Prostate gland (tissue), 2 donors: ENCODE data around the gene TNNI3K. TPM values are rescaled to one million over a fixed set of nuclear protein-coding genes. Genes with fewer than 3 reads are reported as not detected.

Source experiments
- DNase-seq: peaks from one replicate; pipeline ENCODE4 v3.0.0-alpha.2; 2019; ENCODE audit warnings: low spot score
- H3K27ac ChIP-seq, 2 donors: fragments of 200-600 bp; sonication (generic); 2 replicates each; pipeline ENCODE4 v1.5.1; 2017 to 2019
- H3K27me3 ChIP-seq: fragments of 200-600 bp; sonication (generic); replicated peaks from 2 replicates; pipeline ENCODE4 v1.5.1; 2019; ENCODE audit not compliant: insufficient read depth
- H3K36me3 ChIP-seq, 2 donors: fragments of 200-600 bp; sonication (generic); 1 replicate in 1 of 2; 2 replicates in 1 of 2; pipeline versions ENCODE4 v1.5.1 to v1.8.1; 2017 to 2019
- H3K4me1 ChIP-seq: fragments of 200-600 bp; sonication (generic); replicated peaks from 2 replicates; pipeline ENCODE4 v1.5.1; 2019
- H3K4me3 ChIP-seq, 2 donors: fragments of 200-600 bp; sonication (generic); 2 replicates each; pipeline ENCODE4 v1.5.1; 2017 to 2019
- H3K9me3 ChIP-seq: fragments of 200-600 bp; sonication (generic); 2 replicates; pipeline ENCODE4 v1.5.1; 2017
- CTCF ChIP-seq, 4 experiments: fragments of 200-600 bp in 2 of 4; fragments of 450-650 bp in 2 of 4; sonication (generic) in 2 of 4; IDR thresholded peaks; 1 replicate in 3 of 4; 2 replicates in 1 of 4; pipeline ENCODE4 v1.5.1; 2016 to 2019; ENCODE audit warnings: antibody characterized with exemption in 4 of 4, mild to moderate bottlenecking in 2 of 4, moderate library complexity in 2 of 4
- POLR2A ChIP-seq: fragments of 450-650 bp; IDR thresholded peaks from one replicate; pipeline ENCODE4 v1.6.1; 2016; ENCODE audit warnings: antibody characterized with exemption, mild to moderate bottlenecking
- POLR2AphosphoS5 ChIP-seq: sonication (generic); formaldehyde crosslinking; IDR thresholded peaks from one replicate; pipeline ENCODE4 v1.6.1; 2017; ENCODE audit warnings: antibody characterized with exemption
- WGBS: methylation state at CpG from one replicate; pipeline ENCODE4 v1.1.5; 2018; 5-methylcytosine and 5-hydroxymethylcytosine counted together
- intact Hi-C: fragments of 100-400 bp; cut with DNase I; formaldehyde crosslinking; loops from one replicate; pipeline ENCODE4 v1.14.2; 2022
- total RNA-seq, 2 donors: library from RNA; depleted of rRNA; stranded (reverse); fragments of >200 nt; gene quantifications; one replicate each; pipeline ENCODE4 v1.1.0, GENCODE V29; 2016

Gene TNNI3K
- total RNA-seq, 2 donors from 2014 or later: not detected

- intact Hi-C loops: no loop called here
- WGBS: 80% methylated on average over 2 of the region's 2 CpGs
- H3K4me1 ChIP-seq: no peaks in the 10 kb centered on the region
- H3K27me3 ChIP-seq: no peaks in the 10 kb centered on the region
- TF ChIP-seq POLR2A (no peak), POLR2AphosphoS5 (no peak), CTCF (IDR thresholded peaks at IDR 0.05) (no peak)
- DNase-seq: no peak
- H3K4me3 ChIP-seq: no peak overlapping the region
- H3K27ac ChIP-seq: no peak overlapping the region
- H3K9me3 ChIP-seq: no peaks in the 10 kb centered on the region
- no peaks in the 10 kb centered on the region for H3K36me3 ChIP-seq
These were observed 218.1 kb downstream of the TNNI3K start for GRCh38 chr1:74453277-74453676.

GRCh38 chr1:74455390-74455789 lies 220.2 kb downstream of the TNNI3K start:
- Histone ChIP-seq H3K27ac (no peak overlapping the region), H3K4me3 (no peak overlapping the region), H3K4me1 (no peaks in the 10 kb centered on the region), H3K36me3 (no peaks in the 10 kb centered on the region), H3K9me3 (no peaks in the 10 kb centered on the region), H3K27me3 (no peaks in the 10 kb centered on the region)
- TF ChIP-seq POLR2AphosphoS5 (no peak), POLR2A (no peak), CTCF (IDR thresholded peaks at IDR 0.05) (no peak)
- intact Hi-C loops: no loop called here
- DNase-seq: no peak

GRCh38 chr1:74457253-74457652 lies 222.1 kb downstream of the TNNI3K start:
- H3K9me3 ChIP-seq: no peaks in the 10 kb centered on the region
- TF ChIP-seq CTCF (IDR thresholded peaks at IDR 0.05) (no peak), POLR2A (no peak), POLR2AphosphoS5 (no peak)
- intact Hi-C loops: no loop called here
- H3K4me3 ChIP-seq: no peak overlapping the region
- no peaks in the 10 kb centered on the region for H3K36me3 ChIP-seq
- H3K27ac ChIP-seq: no peak overlapping the region
- H3K4me1 ChIP-seq: no peaks in the 10 kb centered on the region
- 71% methylated on average over 2 of the region's 2 CpGs for WGBS
- no peak for DNase-seq
- H3K27me3 ChIP-seq: no peaks in the 10 kb centered on the region

- Histone ChIP-seq H3K4me3 (no peak overlapping the region), H3K27me3 (no peaks in the 10 kb centered on the region), H3K36me3 (no peaks in the 10 kb centered on the region), H3K27ac (no peak overlapping the region), H3K4me1 (no peaks in the 10 kb centered on the region), H3K9me3 (no peaks in the 10 kb centered on the region)
- intact Hi-C loops: no loop called here
- TF ChIP-seq POLR2A (no peak), CTCF (IDR thresholded peaks at IDR 0.05) (no peak), POLR2AphosphoS5 (no peak)
- 74% methylated on average over 9 of the region's 9 CpGs for WGBS
- no peak for DNase-seq
These were observed 228.3 kb downstream of the TNNI3K start for GRCh38 chr1:74463333-74463988.

GRCh38 chr1:74464037-74464436 lies 228.8 kb downstream of the TNNI3K start:
- no peak overlapping the region for H3K4me3 ChIP-seq
- DNase-seq: no peak
- WGBS: 67% methylated on average over 6 of the region's 6 CpGs
- no peaks in the 10 kb centered on the region for H3K4me1 ChIP-seq
- H3K9me3 ChIP-seq: no peaks in the 10 kb centered on the region
- intact Hi-C loops: no loop called here
- no peak overlapping the region for H3K27ac ChIP-seq
- TF ChIP-seq CTCF (IDR thresholded peaks at IDR 0.05) (no peak), POLR2AphosphoS5 (no peak), POLR2A (no peak)
- H3K27me3 ChIP-seq: no peaks in the 10 kb centered on the region
- H3K36me3 ChIP-seq: no peaks in the 10 kb centered on the region
